Breast epithelium (tissue), 4 donors: ENCODE results near the gene HCFC1R1. TPM values are rescaled to one million over a fixed set of nuclear protein-coding genes. Genes with fewer than 3 reads are reported as not detected.

Experiments used
- DNase-seq, 2 donors: peaks; one replicate each; pipeline ENCODE4 v3.0.0-alpha.2; 2019; ENCODE audit warnings: low spot score in 2 of 2
- H3K27ac ChIP-seq, 2 donors: fragments of 200-600 bp; sonication (generic) in 1 of 2; one replicate each; pipeline ENCODE4 v1.5.1; 2016 to 2019; ENCODE audit warnings: mild to moderate bottlenecking in 1 of 2
- H3K27me3 ChIP-seq, 2 donors: fragments of 200-600 bp; sonication (generic) in 1 of 2; one replicate each; pipeline versions ENCODE4 v1.5.1 to v1.6.0; 2017 to 2019; ENCODE audit warnings: control low read depth in 1 of 2, mild to moderate bottlenecking in 1 of 2
- H3K36me3 ChIP-seq: fragments of 200-600 bp; one replicate; pipeline ENCODE4 v1.5.1; 2019
- H3K4me1 ChIP-seq, 2 donors: fragments of 200-600 bp; sonication (generic); one replicate each; pipeline ENCODE4 v1.5.1; 2016 to 2019; ENCODE audit warnings: control low read depth in 1 of 2
- H3K4me3 ChIP-seq, 3 donors: fragments of 200-600 bp; sonication (generic); 1 replicate in 2 of 3; 2 replicates in 1 of 3; pipeline ENCODE4 v1.5.1; 2016 to 2019; ENCODE audit warnings: mild to moderate bottlenecking in 3 of 3, moderate library complexity in 2 of 3
- H3K9me3 ChIP-seq, 2 donors: fragments of 200-600 bp; sonication (generic) in 1 of 2; one replicate each; pipeline ENCODE4 v1.5.1; 2016 to 2019; ENCODE audit warnings: control low read depth in 1 of 2
- POLR2A ChIP-seq: fragments of 450-650 bp; IDR thresholded peaks from one replicate; pipeline ENCODE4 v1.6.1; 2016; ENCODE audit warnings: antibody characterized with exemption, mild to moderate bottlenecking, moderate library complexity
- POLR2AphosphoS5 ChIP-seq, 3 donors: sonication (generic); formaldehyde crosslinking; IDR thresholded peaks; one replicate each; pipeline ENCODE4 v1.6.1; 2017; ENCODE audit warnings: antibody characterized with exemption in 3 of 3
- intact Hi-C: fragments of 100-400 bp; cut with DNase I; formaldehyde crosslinking; loops from one replicate; pipeline ENCODE4 v1.15.1; 2023; ENCODE audit warnings: low total_unique reads
- total RNA-seq, 3 donors: library from RNA; depleted of rRNA; stranded (reverse); fragments of >200 nt; gene quantifications; one replicate each; pipeline ENCODE4 v1.1.0, GENCODE V29; 2016
- TF ChIP-seq, protein P1 (sequence below), 3 donors: fragments of 450-650 bp; IDR thresholded peaks; one replicate each; pipeline ENCODE4 v1.5.1; 2016 to 2017; ENCODE audit warnings: antibody characterized with exemption in 3 of 3, mild to moderate bottlenecking in 3 of 3, moderate library complexity in 3 of 3

Gene HCFC1R1
- total RNA-seq, 3 donors from 2014 or later = 8.8 to 26.5 (median 17.3) TPM

DNA sequence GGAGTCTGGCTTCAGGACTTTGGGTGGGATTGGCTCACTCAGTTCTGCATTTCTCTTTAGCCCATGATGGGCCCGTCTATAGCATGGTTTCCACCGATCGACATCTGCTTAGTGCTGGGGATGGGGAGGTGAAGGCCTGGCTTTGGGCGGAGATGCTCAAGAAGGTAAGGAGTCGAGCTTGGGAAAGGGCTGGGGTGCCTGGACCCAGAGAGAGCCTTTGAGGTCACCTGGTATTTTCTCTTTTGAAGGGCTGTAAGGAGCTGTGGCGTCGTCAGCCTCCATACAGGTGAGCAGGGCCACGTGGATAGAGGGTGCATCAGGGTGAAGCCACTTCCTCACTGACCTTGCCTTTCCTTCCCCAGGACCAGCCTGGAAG, 2.2 kb upstream of the HCFC1R1 start:
- Histone ChIP-seq H3K4me1 (peaks cover 15 to 16% of the 10 kb centered on the region in 2 donors), H3K4me3 (no peak overlapping the region), H3K9me3 (no peaks in the 10 kb centered on the region), H3K36me3 (no peaks in the 10 kb centered on the region), H3K27me3 (no peaks in the 10 kb centered on the region), H3K27ac (no peak overlapping the region)
- TF ChIP-seq POLR2A = no peak
- TF ChIP-seq POLR2AphosphoS5 (IDR thresholded peaks at IDR 0.05) = no peak
- TF ChIP-seq, protein P1, sequence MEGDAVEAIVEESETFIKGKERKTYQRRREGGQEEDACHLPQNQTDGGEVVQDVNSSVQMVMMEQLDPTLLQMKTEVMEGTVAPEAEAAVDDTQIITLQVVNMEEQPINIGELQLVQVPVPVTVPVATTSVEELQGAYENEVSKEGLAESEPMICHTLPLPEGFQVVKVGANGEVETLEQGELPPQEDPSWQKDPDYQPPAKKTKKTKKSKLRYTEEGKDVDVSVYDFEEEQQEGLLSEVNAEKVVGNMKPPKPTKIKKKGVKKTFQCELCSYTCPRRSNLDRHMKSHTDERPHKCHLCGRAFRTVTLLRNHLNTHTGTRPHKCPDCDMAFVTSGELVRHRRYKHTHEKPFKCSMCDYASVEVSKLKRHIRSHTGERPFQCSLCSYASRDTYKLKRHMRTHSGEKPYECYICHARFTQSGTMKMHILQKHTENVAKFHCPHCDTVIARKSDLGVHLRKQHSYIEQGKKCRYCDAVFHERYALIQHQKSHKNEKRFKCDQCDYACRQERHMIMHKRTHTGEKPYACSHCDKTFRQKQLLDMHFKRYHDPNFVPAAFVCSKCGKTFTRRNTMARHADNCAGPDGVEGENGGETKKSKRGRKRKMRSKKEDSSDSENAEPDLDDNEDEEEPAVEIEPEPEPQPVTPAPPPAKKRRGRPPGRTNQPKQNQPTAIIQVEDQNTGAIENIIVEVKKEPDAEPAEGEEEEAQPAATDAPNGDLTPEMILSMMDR (IDR thresholded peaks at IDR 0.05) = no peak
- no peak for DNase-seq
- intact Hi-C loops = no loop called here

DNA sequence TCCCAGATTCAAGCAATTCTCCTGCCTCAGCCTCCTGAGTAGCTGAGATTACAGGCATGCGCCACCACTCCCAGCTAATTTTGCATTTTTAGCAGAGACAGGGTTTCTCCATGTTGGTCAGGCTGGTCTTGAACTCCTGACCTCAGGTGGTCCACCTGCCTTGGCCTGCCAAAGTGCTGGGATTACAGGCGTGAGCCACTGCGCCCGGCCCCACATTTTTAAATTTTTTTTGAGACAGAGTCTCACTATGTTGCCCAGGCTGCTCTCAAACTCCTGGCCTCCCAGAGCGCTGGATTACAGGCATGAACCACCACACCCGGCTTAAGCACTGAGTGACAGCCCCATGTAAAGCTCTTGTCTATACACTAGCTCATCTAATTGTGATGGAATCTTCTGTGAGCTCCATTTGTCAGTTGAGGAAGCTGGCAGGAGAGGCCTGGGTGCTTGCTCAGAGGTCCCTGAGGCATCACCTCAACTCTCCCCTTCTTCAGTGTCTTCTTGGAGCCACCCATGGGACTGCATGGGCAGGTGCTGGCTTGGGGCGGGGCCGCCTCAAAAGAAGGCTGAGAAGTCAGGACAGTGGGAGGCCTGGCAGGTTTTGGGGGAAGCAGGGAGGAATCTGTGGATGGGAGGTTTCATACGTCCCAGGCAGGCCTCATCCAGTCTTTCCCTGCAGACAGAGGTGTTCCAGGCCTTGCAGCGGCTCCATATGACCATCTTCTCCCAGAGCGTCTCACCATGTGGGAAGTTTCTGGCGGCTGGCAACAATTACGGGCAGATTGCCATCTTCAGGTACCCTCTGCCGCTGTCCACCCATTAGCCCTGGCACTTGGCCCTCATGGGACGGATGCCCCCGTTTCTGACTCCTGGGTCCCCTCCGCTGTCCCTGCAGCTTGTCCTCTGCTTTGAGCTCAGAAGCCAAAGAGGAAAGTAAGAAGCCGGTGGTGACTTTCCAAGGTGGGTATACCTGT, 1.6 kb upstream of the HCFC1R1 start:
- Histone ChIP-seq H3K36me3 (no peaks in the 10 kb centered on the region), H3K4me1 (peaks cover 15 to 16% of the 10 kb centered on the region in 2 donors), H3K27ac (no peak overlapping the region), H3K9me3 (no peaks in the 10 kb centered on the region), H3K27me3 (no peaks in the 10 kb centered on the region), H3K4me3 (no peak overlapping the region)
- DNase-seq = no peak
- TF ChIP-seq POLR2AphosphoS5 (IDR thresholded peaks at IDR 0.05) = no peak
- TF ChIP-seq, protein P1 (IDR thresholded peaks at IDR 0.05) = no peak
- TF ChIP-seq POLR2A = no peak
- intact Hi-C loops = no loop called here

GRCh38 chr16:3023415-3023668, 400 bp downstream of the HCFC1R1 start:
- no peak for TF ChIP-seq POLR2A
- TF ChIP-seq, protein P1 (IDR thresholded peaks at IDR 0.05) = no peak
- no peak for TF ChIP-seq POLR2AphosphoS5 (IDR thresholded peaks at IDR 0.05)
- no peaks in the 10 kb centered on the region for H3K36me3 ChIP-seq
- intact Hi-C loops = no loop called here
- peak overlapping the region; percentile 96 to 98 for H3K27ac ChIP-seq
- peak in 1 of 2 donors; percentile 60 for DNase-seq
- peak overlapping the region; percentile 68 to 88 (median 70) for H3K4me3 ChIP-seq
- H3K9me3 ChIP-seq = no peaks in the 10 kb centered on the region
- H3K27me3 ChIP-seq = no peaks in the 10 kb centered on the region
- H3K4me1 ChIP-seq = peaks cover 15 to 16% of the 10 kb centered on the region in 2 donors

- Histone ChIP-seq H3K9me3 (no peaks in the 10 kb centered on the region), H3K27ac (peak overlapping the region; percentile 96 to 98), H3K36me3 (no peaks in the 10 kb centered on the region), H3K4me3 (peak overlapping the region; percentile 68 to 88 (median 70)), H3K4me1 (peaks cover 15 to 16% of the 10 kb centered on the region in 2 donors), H3K27me3 (peaks cover 3 to 5% of the 10 kb centered on the region in 2 donors)
- no peak for DNase-seq
- TF ChIP-seq POLR2AphosphoS5 (IDR thresholded peaks at IDR 0.05) (no peak), POLR2A (no peak)
- TF ChIP-seq, protein P1 (IDR thresholded peaks at IDR 0.05) = no peak
- intact Hi-C loops = no loop called here
These were observed 893 bp downstream of the HCFC1R1 start for GRCh38 chr16:3022684-3023414.
